Limb (tissue), 2 donors: ENCODE measurements around the gene NKAIN2.

Source experiments
- DNase-seq, 2 donors: peaks; one replicate each; pipeline ENCODE4 v3.0.0-alpha.2; 2016; ENCODE audit errors: extremely low spot score in 2 of 2

The NKAIN2 gene

GRCh38 chr6:124027392-124027791 lies 223.7 kb downstream of the NKAIN2 start:
- DNase-seq: no peak

GRCh38 chr6:124028117-124028516 lies 224.5 kb downstream of the NKAIN2 start:
- no peak for DNase-seq

- no peak for DNase-seq
Measured at GRCh38 chr6:124029567-124029966, 225.9 kb downstream of the NKAIN2 start.

DNA sequence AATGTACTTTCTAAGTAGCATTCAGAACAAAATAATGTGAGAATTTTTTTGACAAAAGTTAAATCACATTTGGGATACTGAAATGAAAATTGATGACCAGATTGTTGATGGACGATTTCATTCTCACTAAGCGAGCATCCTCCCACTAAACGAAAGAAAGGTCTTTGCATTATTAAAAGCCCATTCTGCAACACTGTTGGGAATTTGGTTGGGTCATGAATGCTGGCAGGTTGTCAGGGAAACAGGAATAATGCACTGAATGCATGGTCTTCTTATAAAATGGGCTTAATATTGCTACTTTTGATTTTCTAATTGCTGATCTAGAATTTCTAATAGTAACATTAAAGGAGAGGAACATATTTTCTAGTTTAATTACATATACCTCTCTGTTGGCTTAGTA lies 229.8 kb downstream of the NKAIN2 start:
- DNase-seq: no peak

- no peak for DNase-seq
Measured at GRCh38 chr6:124036384-124036783, 232.7 kb downstream of the NKAIN2 start.

DNA sequence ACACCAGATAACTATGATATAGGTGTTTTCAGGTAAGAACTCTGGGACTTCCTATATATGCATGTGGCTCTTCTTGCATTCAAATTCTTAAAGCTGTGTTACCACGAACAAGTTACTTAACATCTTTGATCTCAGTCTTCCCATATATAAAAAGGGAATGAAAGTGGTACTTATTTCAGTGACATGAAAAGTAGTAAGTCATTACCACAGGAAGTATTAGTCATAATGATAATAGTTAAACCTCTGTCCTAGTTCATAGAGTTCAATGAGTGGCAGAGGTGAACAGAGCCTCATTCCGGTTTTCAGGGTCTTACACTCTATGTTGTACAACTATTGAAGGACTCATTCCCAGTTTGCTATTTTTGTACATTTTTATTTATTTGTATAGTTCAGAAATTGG lies 237.0 kb downstream of the NKAIN2 start:
- no peak for DNase-seq

DNA sequence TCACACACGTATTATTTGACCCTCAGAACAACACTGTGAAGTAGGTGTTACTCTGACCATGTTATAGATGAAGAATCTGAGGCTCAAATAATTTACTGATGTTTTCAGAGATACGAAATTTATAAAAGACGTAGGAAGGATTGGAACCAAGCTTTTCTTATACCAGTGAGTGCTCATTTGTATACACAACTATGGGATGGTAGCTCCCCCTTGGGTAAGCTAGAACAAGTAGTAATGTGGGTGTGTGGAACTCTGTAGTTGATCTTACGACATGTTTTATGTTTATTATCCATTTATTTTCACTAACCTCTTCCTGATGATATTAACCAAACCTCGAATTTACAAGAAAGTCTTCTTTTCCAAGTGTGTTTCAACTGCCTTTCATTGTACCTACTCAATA lies 248.5 kb downstream of the NKAIN2 start:
- no peak for DNase-seq

- no peak for DNase-seq
Measured at GRCh38 chr6:124053315-124053714, 249.7 kb downstream of the NKAIN2 start.

DNA sequence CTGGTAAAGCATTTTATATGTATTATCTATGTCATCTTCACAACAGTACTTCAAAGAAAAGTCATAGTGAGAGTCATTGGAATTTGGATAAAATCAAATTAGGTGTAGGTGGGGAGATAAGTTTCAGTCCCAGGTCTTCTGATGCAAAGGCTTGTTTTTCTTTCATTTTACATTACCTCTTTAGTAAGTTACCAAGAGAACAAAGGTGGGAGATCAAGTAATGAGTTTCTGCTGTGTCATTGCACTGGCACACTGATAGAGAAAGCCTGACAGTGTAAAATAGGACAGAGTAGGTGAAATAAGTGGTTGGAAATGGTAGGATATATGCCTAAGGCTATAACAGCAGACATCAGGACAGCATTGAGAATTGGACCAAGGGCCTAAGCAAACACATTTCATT lies 250.4 kb downstream of the NKAIN2 start:
- no peak for DNase-seq

GRCh38 chr6:124055395-124055794 lies 251.7 kb downstream of the NKAIN2 start:
- no peak for DNase-seq

DNA sequence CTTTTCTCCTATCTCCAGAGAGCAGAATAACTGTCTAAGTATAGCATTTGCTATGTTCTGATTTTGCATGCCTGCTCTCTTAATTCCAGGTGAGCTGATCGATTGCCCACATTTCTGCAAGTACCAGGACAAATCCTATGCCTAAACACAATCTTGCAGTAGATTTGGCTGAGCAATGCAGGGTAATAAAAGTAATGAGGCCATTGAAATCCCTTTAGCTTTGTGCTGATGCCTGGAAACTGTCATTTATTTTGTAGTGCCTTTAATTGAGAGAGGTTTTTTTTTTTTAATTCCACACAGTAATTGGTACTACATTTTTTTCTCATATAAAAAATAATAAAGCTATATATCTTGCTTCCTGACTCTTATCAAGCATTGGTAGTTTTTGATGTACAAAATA lies 252.3 kb downstream of the NKAIN2 start:
- DNase-seq: no peak

- DNase-seq: no peak
Measured at GRCh38 chr6:124056407-124057334, 253.0 kb downstream of the NKAIN2 start.

DNA sequence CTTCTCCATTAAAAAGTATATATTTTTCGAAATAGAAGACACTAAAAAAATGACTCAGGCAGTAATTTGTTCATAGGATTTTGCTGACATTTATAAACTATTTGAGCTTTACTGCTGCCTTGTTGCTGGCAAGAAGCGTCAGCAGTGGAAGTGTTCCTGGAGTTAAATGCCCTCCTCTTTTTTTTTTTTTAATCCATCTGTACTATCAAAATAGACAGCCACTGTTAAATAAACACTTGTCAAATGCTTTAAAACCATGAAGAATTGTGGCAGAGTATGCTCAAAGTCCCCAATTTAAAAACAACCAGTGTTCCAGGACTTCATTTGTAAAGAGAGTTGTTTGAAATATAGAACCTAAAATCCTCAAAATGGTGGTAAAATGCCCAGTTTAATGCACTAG lies 253.8 kb downstream of the NKAIN2 start:
- DNase-seq: no peak

- DNase-seq: no peak
Measured at GRCh38 chr6:124064317-124065113, 260.9 kb downstream of the NKAIN2 start.

DNA sequence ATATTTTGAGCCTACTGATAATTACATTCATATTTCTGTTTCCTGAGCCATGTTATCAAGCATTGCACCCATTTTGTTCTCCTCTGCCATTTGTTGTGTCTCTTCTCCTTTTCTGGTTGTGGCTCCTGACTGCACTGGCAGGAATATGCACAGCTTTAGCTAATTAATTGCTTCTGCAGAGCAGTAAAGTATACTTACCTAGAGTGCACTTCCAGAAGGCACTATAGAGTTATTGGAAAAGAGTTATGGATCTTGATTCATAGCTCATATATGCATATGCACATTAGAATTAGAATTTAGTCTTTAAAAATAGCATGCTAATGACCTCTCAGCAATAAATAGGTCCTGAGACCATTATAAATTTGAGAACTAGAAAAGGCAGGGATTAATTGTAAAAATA lies 262.6 kb downstream of the NKAIN2 start:
- no peak for DNase-seq

DNA sequence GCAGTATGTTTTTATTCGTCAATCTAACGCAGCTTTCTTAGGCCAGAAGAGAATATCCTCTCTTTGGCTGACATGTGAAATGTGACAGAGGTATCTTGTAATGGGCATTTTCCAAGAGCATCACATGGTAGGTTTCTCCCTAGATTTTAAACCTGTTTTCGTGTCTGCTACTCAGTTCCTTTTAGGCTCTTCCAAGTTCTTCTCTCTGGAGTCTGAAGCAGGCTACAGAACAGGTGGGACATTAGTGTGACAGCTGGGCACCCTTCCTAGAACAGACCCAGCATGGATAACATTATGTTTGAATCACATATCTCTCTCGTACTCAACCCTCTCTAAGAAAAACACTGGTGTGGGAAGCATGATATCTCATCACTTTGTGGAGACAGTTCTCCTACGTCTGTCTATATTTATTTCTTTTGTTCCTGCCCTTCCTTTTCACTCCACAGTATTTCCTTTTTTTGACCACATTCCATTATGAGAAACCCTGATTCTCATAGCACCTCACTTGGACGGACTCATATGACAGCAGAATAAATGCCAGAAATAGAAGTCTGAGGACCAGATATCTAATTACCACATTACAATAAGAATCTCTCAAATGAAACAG lies 263.4 kb downstream of the NKAIN2 start:
- no peak for DNase-seq

- DNase-seq: no peak
Measured at GRCh38 chr6:124069230-124069950, 265.7 kb downstream of the NKAIN2 start.

- no peak for DNase-seq
Measured at GRCh38 chr6:124073021-124073420, 269.4 kb downstream of the NKAIN2 start.

GRCh38 chr6:124073820-124074587 lies 270.3 kb downstream of the NKAIN2 start:
- no peak for DNase-seq

DNA sequence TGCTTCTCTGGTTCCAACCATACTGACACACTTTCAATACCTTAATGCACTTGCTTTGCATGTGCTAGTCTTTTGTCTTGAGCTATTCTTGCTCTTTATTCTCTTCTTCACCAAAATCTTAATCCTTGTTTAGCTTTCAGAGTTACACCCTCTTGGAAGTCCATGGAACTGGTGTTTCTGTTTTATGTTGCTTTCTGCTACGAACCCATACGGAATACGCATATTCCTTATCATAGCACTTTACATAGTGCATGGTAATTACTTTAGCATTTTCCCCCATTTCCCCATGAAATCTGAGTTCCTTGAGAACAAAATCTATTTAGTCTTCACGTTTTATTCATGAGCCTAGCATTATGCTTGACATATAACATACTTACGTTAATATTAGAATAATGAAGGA lies 270.9 kb downstream of the NKAIN2 start:
- no peak for DNase-seq
